ENCODE measurements around the gene LMF1. TPM values are rescaled to one million over a fixed set of nuclear protein-coding genes. Genes with fewer than 3 reads are reported as not detected.

The LMF1 gene
- total and polyA plus RNA-seq, 2 of the 4 experiments (the other 2 are of a cell fraction) = 7.7 to 13.1 TPM

GRCh38 chr16:930511-930910 lies 40.3 kb downstream of the LMF1 start:
- Histone ChIP-seq H2AFZ (replicated peaks; ENCODE audit: low read length, poor library complexity) (no peak overlapping the region), H3K9me3 (ENCODE audit: control insufficient read depth, insufficient read depth, low read length) (0 out of 2 replicates have a peak, but pooled peaks cover 2% of the 10 kb centered on the region), H4K20me1 (ENCODE audit: insufficient read depth, low read length) (no peaks in the 10 kb centered on the region), H3K14ac (replicated peaks; ENCODE audit: low read depth, low read length) (no peak overlapping the region), H4K5ac (ENCODE audit: low read depth, low read length) (no peak overlapping the region), H2AK5ac (ENCODE audit: low read depth, low read length) (no peak overlapping the region), H2BK5ac (ENCODE audit: low read depth, low read length, poor library complexity, severe bottlenecking) (no peak overlapping the region), H3K56ac (ENCODE audit: extremely low read depth, insufficient read depth, low read length) (no peak overlapping the region), H3K23ac (ENCODE audit: low read depth, low read length) (no peak overlapping the region), H3K4me1 (ENCODE audit: control insufficient read depth, insufficient read depth, low read length) (no peaks in the 10 kb centered on the region), H3K27me3 (ENCODE audit: control insufficient read depth, insufficient read depth, low read length) (no peaks in the 10 kb centered on the region), H3K79me1 (ENCODE audit: low read depth in 1 of 2, low read length in 2 of 2) (0 out of 4 replicates have a peak, but pooled peaks cover 0 to 3% of the 10 kb centered on the region in 2 experiments), H2AK9ac (replicated peaks; ENCODE audit: low read depth, low read length, poor library complexity) (no peak overlapping the region), H3K27ac (ENCODE audit: insufficient read depth, low read length) (no peak overlapping the region), H3K9ac (ENCODE audit: low read depth, low read length) (no peak overlapping the region), H2BK20ac (ENCODE audit: low read depth, low read length) (no peak overlapping the region), H3K9me1 (ENCODE audit: insufficient read depth, low read length) (0 out of 2 replicates have a peak, but pooled peaks cover 5% of the 10 kb centered on the region), H3K18ac (ENCODE audit: low read depth, low read length) (no peak overlapping the region), H3K4ac (ENCODE audit: low read depth, low read length) (no peak overlapping the region), H3K4me2 (ENCODE audit: low read depth, low read length) (no peak overlapping the region), H3K4me3 (ENCODE audit: insufficient read depth, low read depth, low read length) (no peak overlapping the region), H4K91ac (ENCODE audit: insufficient read depth, low read depth, low read length) (no peak overlapping the region), H3K36me3 (ENCODE audit: control insufficient read depth, insufficient read depth, low read length) (peaks cover 10% of the 10 kb centered on the region), H2BK15ac (ENCODE audit: low read depth, low read length) (no peak overlapping the region), H4K8ac (ENCODE audit: low read depth in 2 of 2, low read length in 2 of 2) (no peak overlapping the region), H2BK120ac (ENCODE audit: low read depth, low read length) (no peak overlapping the region)
- ChIA-PET CTCF (no interaction called here), POLR2A (ENCODE audit: unreplicated experiment) (no interaction called here)
- TF ChIP-seq CTCF (conservative IDR thresholded peaks at IDR 0.05; ENCODE audit: low read depth, low read length) (no peak), USF2 (IDR thresholded peaks at IDR 0.05; ENCODE audit: low read depth, low read length) (no peak), CEBPB (IDR thresholded peaks at IDR 0.05; ENCODE audit: low read depth, low read length) (no peak), RFX5 (IDR thresholded peaks at IDR 0.05; ENCODE audit: low read depth, low read length) (no peak), CHD1 (IDR thresholded peaks at IDR 0.05; ENCODE audit: low read depth, low read length) (no peak), NFE2L2 (IDR thresholded peaks at IDR 0.05; ENCODE audit: low read depth, low read length) (no peak), RAD21 (IDR thresholded peaks at IDR 0.05; ENCODE audit: low read length) (no peak), RCOR1 (IDR thresholded peaks at IDR 0.05; ENCODE audit: insufficient replicate concordance, low read length) (no peak), MAFK (IDR thresholded peaks at IDR 0.05; ENCODE audit: low read depth, low read length) (no peak), SMC3 (IDR thresholded peaks at IDR 0.05; ENCODE audit: low read depth, low read length) (no peak), ELK1 (IDR thresholded peaks at IDR 0.05; ENCODE audit: borderline replicate concordance, low read depth, low read length) (no peak), POLR2A (IDR thresholded peaks at IDR 0.05; ENCODE audit: low read depth, low read length) (no peak), FOS (IDR thresholded peaks at IDR 0.05; ENCODE audit: low read depth, low read length) (no peak), MAZ (IDR thresholded peaks at IDR 0.05; ENCODE audit: borderline replicate concordance, low read depth, low read length) (no peak), MXI1 (IDR thresholded peaks at IDR 0.05; ENCODE audit: borderline replicate concordance, low read depth, low read length) (no peak), BHLHE40 (IDR thresholded peaks at IDR 0.05; ENCODE audit: low read depth, low read length) (no peak)
- WGBS, 2 experiments (ENCODE audit: extremely low coverage in 2 of 2, insufficient read length in 1 of 2) = 91% methylated on average over 7 of the region's 17 CpGs; no CpG with 5 or more reads in 1 of the 2 experiments
- no TSS peak for BruUV-seq (replicated peaks)
- dilution Hi-C loops (cut with HindIII; ENCODE audit: low sequenced_read_pairs, unreplicated experiment) (no loop called here), intact Hi-C loops (cut with micrococcal nuclease) (no loop called here), in situ Hi-C loops (cut with MboI; ENCODE audit: low sequenced_read_pairs) (no loop called here)
- ATAC-seq (ENCODE audit: low read depth) = no peak
- no peak for DNase-seq
